ENCODE results near the gene EXOSC7.

DNA sequence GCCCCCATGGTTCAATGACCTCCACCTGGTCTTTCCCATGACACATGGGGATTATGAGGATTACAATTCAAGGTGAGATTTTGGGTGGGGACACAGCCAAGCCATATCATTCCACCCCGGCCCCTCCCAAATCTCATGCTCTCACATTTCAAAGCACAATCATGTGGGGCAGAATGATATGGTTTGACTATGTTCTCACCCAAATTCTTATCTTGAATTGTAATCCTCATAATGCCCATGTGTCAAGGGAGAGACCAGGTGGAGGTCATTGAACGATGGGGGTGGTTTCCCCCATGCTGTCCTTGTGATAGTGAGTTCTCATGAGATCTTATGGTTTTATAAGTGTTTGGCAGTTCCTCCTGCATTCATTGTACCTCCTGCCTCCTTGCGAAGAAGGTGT is 47.6 kb downstream of the EXOSC7 start:
- TF ChIP-seq CTCF (IDR thresholded peaks at IDR 0.05; ENCODE audit: insufficient read depth, low read length, poor library complexity, severe bottlenecking), result no peak
- no peak for TF ChIP-seq EZH2phosphoT487 (conservative IDR thresholded peaks at IDR 0.05; ENCODE audit: low read length)

All from SU-DHL-6 (cell line).